Suprapubic skin (tissue), 4 donors: Measurements from ENCODE around the gene SHMT2. TPM values are rescaled to one million over a fixed set of nuclear protein-coding genes. Genes with fewer than 3 reads are reported as not detected.
A peak's percentile ranks its signal among the peaks of the same experiment; 100 is the strongest.

Source experiments
- DNase-seq, 2 donors: peaks; one replicate each; pipeline ENCODE4 v3.0.0-alpha.2; 2019; ENCODE audit warnings: low spot score in 2 of 2
- H3K27ac ChIP-seq: fragments of 200-600 bp; sonication (generic); one replicate; pipeline ENCODE4 v1.5.1; 2019
- H3K27me3 ChIP-seq: fragments of 200-600 bp; sonication (generic); one replicate; pipeline ENCODE4 v1.5.1; 2019
- H3K36me3 ChIP-seq: fragments of 200-600 bp; sonication (generic); one replicate; pipeline ENCODE4 v1.5.1; 2019
- H3K4me1 ChIP-seq: fragments of 200-600 bp; sonication (generic); one replicate; pipeline ENCODE4 v1.5.1; 2019
- H3K4me3 ChIP-seq: fragments of 200-600 bp; sonication (generic); one replicate; pipeline ENCODE4 v1.5.1; 2019; ENCODE audit warnings: mild to moderate bottlenecking
- H3K9me3 ChIP-seq: fragments of 200-600 bp; sonication (generic); one replicate; pipeline ENCODE4 v1.5.1; 2019
- CTCF ChIP-seq, 2 donors: fragments of 200-600 bp in 1 of 2; fragments of 450-650 bp in 1 of 2; sonication (generic) in 1 of 2; IDR thresholded peaks; one replicate each; pipeline ENCODE4 v1.5.1; 2016 to 2019; ENCODE audit warnings: antibody characterized with exemption in 2 of 2, mild to moderate bottlenecking in 1 of 2, moderate library complexity in 1 of 2
- EP300 ChIP-seq: sonication (generic); formaldehyde crosslinking; IDR thresholded peaks from one replicate; pipeline ENCODE4 v1.6.1; 2017; ENCODE audit warnings: antibody characterized with exemption
- POLR2A ChIP-seq, 2 donors: fragments of 450-650 bp; IDR thresholded peaks; one replicate each; pipeline ENCODE4 v1.6.1; 2017; ENCODE audit warnings: antibody characterized with exemption in 2 of 2, mild to moderate bottlenecking in 2 of 2, moderate library complexity in 2 of 2
- POLR2AphosphoS5 ChIP-seq, 3 donors: sonication (generic); formaldehyde crosslinking; IDR thresholded peaks; one replicate each; pipeline ENCODE4 v1.6.1; 2017; ENCODE audit warnings: antibody characterized with exemption in 3 of 3
- WGBS: methylation state at CpG from one replicate; pipeline ENCODE4 v1.1.5; 2018; 5-methylcytosine and 5-hydroxymethylcytosine counted together
- total RNA-seq, 4 donors: library from RNA; depleted of rRNA; stranded (reverse); fragments of >200 nt; gene quantifications; one replicate each; pipeline ENCODE4 v1.1.0, GENCODE V29; 2016

The SHMT2 gene
- total RNA-seq, 4 donors from 2014 or later, result 53.5 to 87.2 (median 70.3) TPM

GRCh38 chr12:57224973-57225679, 4.4 kb upstream of the SHMT2 start:
- Histone ChIP-seq H3K36me3 (no peaks in the 10 kb centered on the region), H3K9me3 (no peaks in the 10 kb centered on the region), H3K27ac (no peak overlapping the region), H3K4me3 (no peak overlapping the region), H3K27me3 (peaks cover 67% of the 10 kb centered on the region), H3K4me1 (peaks cover 22% of the 10 kb centered on the region)
- TF ChIP-seq CTCF (IDR thresholded peaks at IDR 0.05) (peak in 1 of 2 donors; percentile 56), POLR2A (IDR thresholded peaks at IDR 0.05) (no peak)
- no peak for DNase-seq
- 53% methylated on average over 13 of the region's 61 CpGs for WGBS

GRCh38 chr12:57225680-57226210, 3.8 kb upstream of the SHMT2 start:
- Histone ChIP-seq H3K4me1 (peaks cover 26% of the 10 kb centered on the region), H3K4me3 (no peak overlapping the region), H3K27me3 (peaks cover 61% of the 10 kb centered on the region), H3K36me3 (no peaks in the 10 kb centered on the region), H3K9me3 (no peaks in the 10 kb centered on the region), H3K27ac (no peak overlapping the region)
- no peak for TF ChIP-seq EP300
- no peak for TF ChIP-seq CTCF (IDR thresholded peaks at IDR 0.05)
- no peak for TF ChIP-seq POLR2AphosphoS5 (IDR thresholded peaks at IDR 0.05)
- TF ChIP-seq POLR2A (IDR thresholded peaks at IDR 0.05), result no peak
- WGBS, result 78% methylated on average over 18 of the region's 18 CpGs
- no peak for DNase-seq

GRCh38 chr12:57226588-57227314, 2.8 kb upstream of the SHMT2 start:
- DNase-seq, result no peak
- Histone ChIP-seq H3K4me3 (no peak overlapping the region), H3K4me1 (peaks cover 36% of the 10 kb centered on the region), H3K36me3 (peaks cover 7% of the 10 kb centered on the region), H3K27me3 (peaks cover 51% of the 10 kb centered on the region), H3K9me3 (no peaks in the 10 kb centered on the region), H3K27ac (no peak overlapping the region)
- 21% methylated on average over 25 of the region's 35 CpGs for WGBS
- no peak for TF ChIP-seq EP300
- TF ChIP-seq POLR2AphosphoS5 (IDR thresholded peaks at IDR 0.05), result no peak
- TF ChIP-seq POLR2A (IDR thresholded peaks at IDR 0.05), result no peak
- no peak for TF ChIP-seq CTCF (IDR thresholded peaks at IDR 0.05)

- no peak overlapping the region for H3K4me3 ChIP-seq
- no peak overlapping the region for H3K27ac ChIP-seq
- no peak for TF ChIP-seq POLR2AphosphoS5 (IDR thresholded peaks at IDR 0.05)
- no peak for TF ChIP-seq EP300
- no peak for TF ChIP-seq POLR2A (IDR thresholded peaks at IDR 0.05)
- TF ChIP-seq CTCF (IDR thresholded peaks at IDR 0.05), result no peak
- H3K9me3 ChIP-seq, result no peaks in the 10 kb centered on the region
- 80% methylated on average over 7 of the region's 8 CpGs for WGBS
- H3K4me1 ChIP-seq, result peaks cover 36% of the 10 kb centered on the region
- H3K36me3 ChIP-seq, result peaks cover 13% of the 10 kb centered on the region
- H3K27me3 ChIP-seq, result peaks cover 44% of the 10 kb centered on the region
- DNase-seq, result no peak
These were observed 2.0 kb upstream of the SHMT2 start for GRCh38 chr12:57227315-57228115.
